Peyer's patch (tissue), 4 donors: ENCODE measurements around the gene CAMKK1.

ENCODE experiments used
- POLR2A ChIP-seq, 2 donors: fragments of 450-650 bp; IDR thresholded peaks; one replicate each; pipeline ENCODE4 v1.5.1; 2017; ENCODE audit warnings: antibody characterized with exemption in 2 of 2, mild to moderate bottlenecking in 2 of 2, moderate library complexity in 2 of 2
- TF ChIP-seq, protein P1 (sequence below), 6 experiments: fragments of 450-650 bp in 4 of 6; fragments of 200-600 bp in 2 of 6; sonication (generic) in 1 of 6; IDR thresholded peaks; one replicate each; pipeline ENCODE4 v1.5.1; 2017 to 2019; ENCODE audit warnings: antibody characterized with exemption in 6 of 6, mild to moderate bottlenecking in 3 of 6, moderate library complexity in 1 of 6

DNA sequence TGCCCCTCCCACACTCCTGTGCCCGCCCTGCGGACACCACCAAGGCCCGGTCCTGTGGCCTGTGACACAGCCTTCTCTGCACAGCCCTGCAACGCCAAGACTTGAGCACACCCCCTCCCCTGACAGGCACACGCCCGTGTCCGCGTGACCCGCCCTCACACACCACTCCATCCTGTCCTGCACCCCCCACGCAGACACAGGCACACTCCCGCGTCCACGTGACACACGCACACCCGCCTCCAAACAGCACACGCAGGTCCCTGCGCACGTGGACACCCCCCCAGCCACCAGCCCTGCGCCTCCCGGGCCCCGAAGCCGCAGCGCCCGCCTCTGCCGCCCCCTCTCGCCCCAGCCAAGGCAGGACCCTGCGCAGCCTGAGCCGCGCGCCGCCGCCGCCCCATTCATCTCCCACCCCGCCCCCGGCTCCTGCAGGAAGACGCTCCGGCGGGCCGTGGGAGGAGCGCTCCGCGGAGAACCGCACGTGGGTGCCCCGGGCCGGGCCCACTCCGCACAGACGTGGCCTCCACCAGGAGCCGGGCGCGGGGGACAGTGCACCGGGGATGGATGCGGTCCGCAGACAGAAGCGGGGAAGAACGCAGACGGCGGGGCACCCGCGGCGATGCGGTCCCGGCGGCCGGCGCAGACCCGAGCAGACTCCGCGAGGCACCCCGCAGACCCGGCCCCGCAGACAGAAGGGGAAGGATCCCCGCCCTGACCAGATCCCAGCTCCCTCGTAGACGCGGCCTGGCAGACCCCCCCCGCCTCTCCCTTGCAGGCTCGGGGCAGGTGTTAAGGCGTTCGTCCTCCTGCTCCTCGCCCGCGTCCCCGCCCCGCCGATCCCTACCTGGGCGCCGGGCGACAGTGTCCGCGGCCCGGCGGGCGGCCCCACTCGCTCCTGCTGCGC is 506 bp downstream of the CAMKK1 start:
- no peak for TF ChIP-seq POLR2A (IDR thresholded peaks at IDR 0.05)
- TF ChIP-seq, protein P1, sequence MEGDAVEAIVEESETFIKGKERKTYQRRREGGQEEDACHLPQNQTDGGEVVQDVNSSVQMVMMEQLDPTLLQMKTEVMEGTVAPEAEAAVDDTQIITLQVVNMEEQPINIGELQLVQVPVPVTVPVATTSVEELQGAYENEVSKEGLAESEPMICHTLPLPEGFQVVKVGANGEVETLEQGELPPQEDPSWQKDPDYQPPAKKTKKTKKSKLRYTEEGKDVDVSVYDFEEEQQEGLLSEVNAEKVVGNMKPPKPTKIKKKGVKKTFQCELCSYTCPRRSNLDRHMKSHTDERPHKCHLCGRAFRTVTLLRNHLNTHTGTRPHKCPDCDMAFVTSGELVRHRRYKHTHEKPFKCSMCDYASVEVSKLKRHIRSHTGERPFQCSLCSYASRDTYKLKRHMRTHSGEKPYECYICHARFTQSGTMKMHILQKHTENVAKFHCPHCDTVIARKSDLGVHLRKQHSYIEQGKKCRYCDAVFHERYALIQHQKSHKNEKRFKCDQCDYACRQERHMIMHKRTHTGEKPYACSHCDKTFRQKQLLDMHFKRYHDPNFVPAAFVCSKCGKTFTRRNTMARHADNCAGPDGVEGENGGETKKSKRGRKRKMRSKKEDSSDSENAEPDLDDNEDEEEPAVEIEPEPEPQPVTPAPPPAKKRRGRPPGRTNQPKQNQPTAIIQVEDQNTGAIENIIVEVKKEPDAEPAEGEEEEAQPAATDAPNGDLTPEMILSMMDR (IDR thresholded peaks at IDR 0.05): no peak
